ENCODE measurements around the gene KRT83.

DNA sequence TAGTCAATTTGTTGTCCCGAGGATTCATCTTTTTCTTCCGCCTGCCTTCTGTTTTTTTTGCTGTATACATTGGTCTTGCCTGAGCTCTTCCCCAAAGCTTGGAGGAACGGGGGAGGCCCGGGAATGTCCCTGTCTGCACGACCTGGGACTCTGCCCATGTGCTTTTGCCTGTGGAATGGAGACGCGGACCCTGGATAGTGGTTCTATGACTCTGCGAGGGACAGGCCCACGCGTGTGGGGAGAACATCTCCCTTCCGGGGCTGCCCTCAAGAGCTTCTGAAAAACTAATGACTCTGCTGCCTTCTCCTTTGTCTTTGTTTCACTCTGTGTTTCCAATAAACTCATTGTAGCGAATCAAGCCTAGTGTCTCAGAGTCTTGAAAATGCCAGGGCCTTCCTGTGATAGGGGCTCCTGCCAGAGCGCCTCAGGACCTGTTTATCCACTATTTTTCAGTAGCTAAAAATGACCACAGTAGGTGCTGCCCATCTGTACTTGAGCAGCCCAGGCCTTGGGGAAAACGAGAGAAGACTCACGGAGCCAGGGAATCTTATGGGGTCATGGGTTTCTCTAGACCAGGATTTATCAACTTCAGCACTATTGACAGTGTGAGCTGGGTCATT is 12.3 kb downstream of the KRT83 start:
- TF ChIP-seq POLR2AphosphoS5 (IDR thresholded peaks at IDR 0.05; ENCODE audit: low read depth, low read length), result no peak
- TF ChIP-seq POLR2A (IDR thresholded peaks at IDR 0.05; ENCODE audit: low read depth, low read length), result no peak
